Fibroblast of lung (primary cell): Measurements from ENCODE around the gene DNPH1. TPM values are rescaled to one million over a fixed set of nuclear protein-coding genes. Genes with fewer than 3 reads are reported as not detected.

Experiments
- DNase-seq, 2 donors: peaks; one replicate each; pipeline versions ENCODE4 v3.0.0 to v3.0.0-alpha.2; 2010; ENCODE audit warnings: low read depth in 2 of 2
- H2AFZ ChIP-seq: 2 replicates; pipeline ENCODE4 v1.5.1; 2012; ENCODE audit warnings: low read length, control low read depth, inconsistent platforms
- H3K27ac ChIP-seq: 2 replicates; pipeline ENCODE4 v1.5.1; 2011; ENCODE audit warnings: low read length, control low read depth; ENCODE audit not compliant: insufficient read depth
- H3K27me3 ChIP-seq: 2 replicates; pipeline ENCODE4 v1.5.1; 2011; ENCODE audit warnings: mild to moderate bottlenecking, low read length; ENCODE audit not compliant: control insufficient read depth, insufficient read depth
- H3K36me3 ChIP-seq: 2 replicates; pipeline ENCODE4 v1.5.1; 2011; ENCODE audit warnings: low read length; ENCODE audit not compliant: control insufficient read depth, insufficient read depth
- H3K4me1 ChIP-seq: 2 replicates; pipeline ENCODE4 v1.5.1; 2011; ENCODE audit warnings: low read length; ENCODE audit not compliant: control insufficient read depth, insufficient read depth; ENCODE audit errors: extremely low read depth
- H3K4me2 ChIP-seq: 2 replicates; pipeline ENCODE4 v1.5.1; 2011; ENCODE audit warnings: low read length, control low read depth; ENCODE audit not compliant: insufficient read depth; ENCODE audit errors: extremely low read depth
- H3K4me3 ChIP-seq, 4 experiments: fragments of 200-600 bp in 1 of 4; sonication (generic) in 1 of 4; replicated peaks in 1 of 4; 2 replicates each; pipeline ENCODE4 v1.5.1; 2011 to 2016; ENCODE audit warnings: low read length in 4 of 4, low read depth in 3 of 4, mild to moderate bottlenecking in 3 of 4, control low read depth in 2 of 4, inconsistent platforms in 1 of 4, mixed read lengths in 1 of 4; ENCODE audit not compliant: insufficient read depth in 1 of 4; ENCODE audit errors: control extremely low read depth in 1 of 4
- H3K79me2 ChIP-seq: 2 replicates; pipeline ENCODE4 v1.5.1; 2012; ENCODE audit warnings: mild to moderate bottlenecking, low read length, inconsistent platforms; ENCODE audit not compliant: control insufficient read depth, insufficient read depth
- H3K9ac ChIP-seq: 2 replicates; pipeline ENCODE4 v1.5.1; 2011; ENCODE audit warnings: mild to moderate bottlenecking, low read length, control low read depth; ENCODE audit not compliant: insufficient read depth
- H3K9me3 ChIP-seq: 2 replicates; pipeline ENCODE4 v1.5.1; 2012; ENCODE audit warnings: low read depth, low read length; ENCODE audit not compliant: control insufficient read depth, insufficient read depth
- H4K20me1 ChIP-seq: 2 replicates; pipeline ENCODE4 v1.5.1; 2011; ENCODE audit warnings: low read length; ENCODE audit not compliant: control insufficient read depth, insufficient read depth; ENCODE audit errors: extremely low read depth
- CTCF ChIP-seq, 2 donors: IDR thresholded peaks in 1 of 2; conservative IDR thresholded peaks in 1 of 2; 1 replicate in 1 of 2; 2 replicates in 1 of 2; pipeline ENCODE4 v1.5.1; 2011 to 2012; ENCODE audit warnings: low read length in 2 of 2, control low read depth in 1 of 2, inconsistent platforms in 1 of 2, low read depth in 1 of 2, mild to moderate bottlenecking in 1 of 2
- EZH2 ChIP-seq: IDR thresholded peaks from 2 replicates; pipeline ENCODE4 v1.5.1; 2012; ENCODE audit warnings: low read length, control low read depth, mild to moderate bottlenecking; ENCODE audit errors: missing control alignments
- polyA plus RNA-seq, 2 donors: library from polyadenylated mRNA; depleted of rRNA in 1 of 2; stranded (reverse) in 1 of 2; unstranded in 1 of 2; fragments of >200 nt; gene quantifications; 2 replicates each; pipeline ENCODE4 v1.2.1, GENCODE V29; 2011 to 2012; ENCODE audit warnings: missing spikeins in 1 of 2
- total RNA-seq: library from RNA; depleted of rRNA; stranded (reverse); fragments of >200 nt; gene quantifications from 2 replicates; pipeline ENCODE4 v1.2.1, GENCODE V29; 2014

The DNPH1 gene
- total and polyA plus RNA-seq, 2 donors (not counting 1 experiment from before 2014, with no cell fraction given), result 31.2 to 52.5 TPM

DNA sequence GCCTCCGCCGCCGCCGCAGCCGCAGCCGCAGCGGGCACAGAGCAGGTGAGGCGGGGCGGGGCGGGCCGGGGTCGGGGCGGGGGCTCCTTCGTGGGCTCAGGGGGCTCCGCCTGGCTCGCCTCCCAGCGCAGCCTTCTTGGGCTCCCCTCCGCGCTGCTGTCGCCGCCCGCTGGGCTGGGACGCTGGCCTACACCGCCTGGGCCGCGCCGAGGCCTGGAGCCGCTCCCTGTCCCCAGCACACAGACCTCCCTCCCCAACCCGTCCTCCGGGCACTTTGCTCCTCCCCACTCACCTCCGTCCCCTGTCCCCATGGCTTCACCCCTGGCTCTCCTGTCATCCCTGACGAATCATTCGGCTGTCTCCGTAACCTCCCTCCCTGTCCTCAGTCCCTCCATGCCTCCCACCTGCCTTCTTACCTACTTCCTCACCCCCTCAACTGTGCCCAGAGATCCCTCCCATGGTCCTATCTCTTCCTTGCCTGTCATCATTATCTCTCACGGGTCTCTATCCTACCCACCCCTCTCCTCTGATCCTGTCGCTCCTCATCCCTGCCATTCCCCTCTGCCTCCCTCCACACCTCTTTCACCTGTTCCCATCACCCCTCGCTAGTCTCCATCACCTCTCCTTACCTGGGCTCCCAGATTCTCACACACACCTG lies 14.5 kb upstream of the DNPH1 start:
- Histone ChIP-seq H3K79me2 (no peaks in the 10 kb centered on the region), H3K9me3 (no peaks in the 10 kb centered on the region), H3K27ac (no peak overlapping the region), H3K36me3 (no peaks in the 10 kb centered on the region), H3K4me3 (no peak overlapping the region), H3K4me1 (no peaks in the 10 kb centered on the region), H3K9ac (no peak overlapping the region), H3K27me3 (peaks cover 59% of the 10 kb centered on the region), H3K4me2 (no peak overlapping the region), H2AFZ (no peak overlapping the region), H4K20me1 (no peaks in the 10 kb centered on the region)
- DNase-seq, result no peak
- TF ChIP-seq EZH2 (peak; percentile 91), CTCF (conservative IDR thresholded peaks at IDR 0.05 in 1 of 2, IDR thresholded peaks at IDR 0.05 in 1 of 2; ENCODE audit: low read depth in 1 of 2, low read length in 2 of 2) (no peak)

DNA sequence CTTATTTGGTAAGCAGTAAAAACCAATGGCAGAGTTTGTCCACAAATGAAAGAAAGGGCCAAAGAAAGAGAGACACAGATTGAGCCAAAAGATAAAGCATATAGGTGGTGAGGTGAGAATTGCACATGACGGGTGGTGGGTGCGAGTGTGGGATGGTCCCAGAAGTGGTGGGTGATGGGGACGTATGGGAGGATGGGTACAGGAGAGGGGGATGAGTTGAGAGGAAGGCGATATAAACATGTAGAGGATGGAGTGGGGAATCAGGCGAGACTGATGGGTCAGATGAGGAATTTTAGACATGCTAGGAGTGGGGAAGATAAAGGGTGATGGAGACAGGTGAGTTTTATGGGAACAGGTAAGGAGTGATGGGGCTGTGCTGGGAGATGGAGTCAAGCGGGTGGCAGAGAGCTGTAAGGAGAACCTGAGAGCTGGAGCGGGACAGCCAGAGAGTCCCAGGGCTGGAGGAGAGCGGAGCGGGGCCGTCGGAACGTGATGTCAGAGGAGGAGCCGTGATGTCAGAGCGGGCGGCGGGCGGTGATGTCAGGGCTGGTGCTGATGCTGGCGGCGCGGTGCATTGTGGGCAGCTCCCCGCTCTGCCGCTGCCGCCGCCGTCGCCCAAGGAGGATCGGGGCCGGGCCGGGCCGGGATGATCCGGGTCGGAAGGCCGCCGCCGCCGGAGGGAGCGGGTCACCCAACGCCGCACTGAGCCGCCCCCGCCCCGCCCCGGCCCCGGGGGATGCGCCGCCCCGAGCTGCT lies 13.8 kb upstream of the DNPH1 start, which contains the start of gene TTBK1:
Gene TTBK1, plus strand, starts transcription at position 574 of the 756 bp plus-strand sequence. CDS start 3,180 bp downstream, outside the sequence.
- no peaks in the 10 kb centered on the region for H3K36me3 ChIP-seq
- TF ChIP-seq EZH2 (peak; percentile 96), CTCF (conservative IDR thresholded peaks at IDR 0.05 in 1 of 2, IDR thresholded peaks at IDR 0.05 in 1 of 2; ENCODE audit: low read depth in 1 of 2, low read length in 2 of 2) (no peak)
- no peaks in the 10 kb centered on the region for H3K4me1 ChIP-seq
- no peak within 1 kb of the TSS for H3K9ac ChIP-seq
- no peak within 1 kb of the TSS for H2AFZ ChIP-seq
- H3K27ac ChIP-seq, result no peak within 1 kb of the TSS
- no peaks in the 10 kb centered on the region for H3K9me3 ChIP-seq
- no peak within 1 kb of the TSS for H3K4me2 ChIP-seq
- no peaks in the 10 kb centered on the region for H4K20me1 ChIP-seq
- DNase-seq, result no peak
- peaks cover 56% of the 10 kb centered on the region for H3K27me3 ChIP-seq
- H3K79me2 ChIP-seq, result no peaks in the 10 kb centered on the region
- H3K4me3 ChIP-seq, result no peak within 1 kb of the TSS

- H3K4me3 ChIP-seq, result no peak overlapping the region
- H3K79me2 ChIP-seq, result no peaks in the 10 kb centered on the region
- H4K20me1 ChIP-seq, result no peaks in the 10 kb centered on the region
- no peak for TF ChIP-seq CTCF (conservative IDR thresholded peaks at IDR 0.05 in 1 of 2, IDR thresholded peaks at IDR 0.05 in 1 of 2; ENCODE audit: low read depth in 1 of 2, low read length in 2 of 2)
- no peak for TF ChIP-seq EZH2
- H2AFZ ChIP-seq, result no peak overlapping the region
- no peaks in the 10 kb centered on the region for H3K4me1 ChIP-seq
- no peak overlapping the region for H3K4me2 ChIP-seq
- H3K27me3 ChIP-seq, result peaks cover 61% of the 10 kb centered on the region
- H3K36me3 ChIP-seq, result no peaks in the 10 kb centered on the region
- H3K9me3 ChIP-seq, result no peaks in the 10 kb centered on the region
- no peak overlapping the region for H3K27ac ChIP-seq
- no peak for DNase-seq
- no peak overlapping the region for H3K9ac ChIP-seq
Observed at GRCh38 chr6:43241446-43241845, 12.2 kb upstream of the DNPH1 start.
